ENCODE measurements around the gene SLC37A1. TPM values are rescaled to one million over a fixed set of nuclear protein-coding genes. Genes with fewer than 3 reads are reported as not detected.

SLC37A1 gene
- total RNA-seq, 1 experiment from 2014 or later = 4.9 TPM

- POLR2A ChIA-PET = no interaction called here
- peaks cover 19% of the 10 kb centered on the region for H3K9me3 Mint-ChIP-seq (ENCODE audit: unreplicated experiment)
- BruUV-seq (replicated peaks) = no TSS peak
These were observed 67.8 kb downstream of the SLC37A1 start for GRCh38 chr21:42581336-42581992.

GRCh38 chr21:42581993-42582786, 68.5 kb downstream of the SLC37A1 start:
- Mint-ChIP-seq H3K9me3 (ENCODE audit: unreplicated experiment) (peaks cover 12% of the 10 kb centered on the region), H3K27ac (ENCODE audit: low read depth, unreplicated experiment) (no peak overlapping the region), H3K36me3 (ENCODE audit: insufficient read depth, unreplicated experiment) (no peaks in the 10 kb centered on the region), H3K4me3 (ENCODE audit: unreplicated experiment) (no peak overlapping the region), H3K4me1 (ENCODE audit: insufficient read depth, unreplicated experiment) (no peaks in the 10 kb centered on the region), H3K27me3 (ENCODE audit: insufficient read depth, unreplicated experiment) (no peaks in the 10 kb centered on the region)
- DNase-seq (ENCODE audit: unreplicated experiment) = no peak
- ChIA-PET CTCF (interaction anchor here (1.5 kb wide), 1 partner anchor 11 kb away, joined by 8 read pairs; no protein-coding TSS in a partner anchor), POLR2A (interaction anchor here (1.2 kb wide), 1 partner anchor 18 kb away, joined by 3 read pairs; no protein-coding TSS in a partner anchor)
- no peak for TF ChIP-seq CTCF (IDR thresholded peaks at IDR 0.05; ENCODE audit: unreplicated experiment)
- intact Hi-C loops (cut with micrococcal nuclease) = no loop called here
- no TSS peak for BruUV-seq (replicated peaks)

More at GRCh38 chr21:42581336-42581992, 67.8 kb downstream of the SLC37A1 start:
- intact Hi-C loops (cut with micrococcal nuclease) = no loop called here
- CTCF ChIA-PET = no interaction called here
- DNase-seq (ENCODE audit: unreplicated experiment) = no peak
- Mint-ChIP-seq H3K27me3 (ENCODE audit: insufficient read depth, unreplicated experiment) (no peaks in the 10 kb centered on the region), H3K4me1 (ENCODE audit: insufficient read depth, unreplicated experiment) (no peaks in the 10 kb centered on the region), H3K4me3 (ENCODE audit: unreplicated experiment) (no peak overlapping the region), H3K36me3 (ENCODE audit: insufficient read depth, unreplicated experiment) (no peaks in the 10 kb centered on the region), H3K27ac (ENCODE audit: low read depth, unreplicated experiment) (no peak overlapping the region)
- no peak for TF ChIP-seq CTCF (IDR thresholded peaks at IDR 0.05; ENCODE audit: unreplicated experiment)

GRCh38 chr21:42582787-42583476, 69.3 kb downstream of the SLC37A1 start:
- no peak for DNase-seq (ENCODE audit: unreplicated experiment)
- TF ChIP-seq CTCF (IDR thresholded peaks at IDR 0.05; ENCODE audit: unreplicated experiment) = no peak
- no peaks in the 10 kb centered on the region for H3K36me3 Mint-ChIP-seq (ENCODE audit: insufficient read depth, unreplicated experiment)
- no peak overlapping the region for H3K4me3 Mint-ChIP-seq (ENCODE audit: unreplicated experiment)
- ChIA-PET CTCF (interaction anchor here (0.8 to 1.5 kb wide), 2 partner anchors 10 to 17 kb away, joined by 3 to 8 read pairs; no protein-coding TSS in a partner anchor), POLR2A (interaction anchor here (1.2 kb wide), 1 partner anchor 19 kb away, joined by 3 read pairs; no protein-coding TSS in a partner anchor)
- H3K9me3 Mint-ChIP-seq (ENCODE audit: unreplicated experiment) = peaks cover 4% of the 10 kb centered on the region
- no TSS peak for BruUV-seq (replicated peaks)
- intact Hi-C loops (cut with micrococcal nuclease) = no loop called here
- no peak overlapping the region for H3K27ac Mint-ChIP-seq (ENCODE audit: low read depth, unreplicated experiment)
- H3K4me1 Mint-ChIP-seq (ENCODE audit: insufficient read depth, unreplicated experiment) = no peaks in the 10 kb centered on the region
- H3K27me3 Mint-ChIP-seq (ENCODE audit: insufficient read depth, unreplicated experiment) = no peaks in the 10 kb centered on the region

All from MCF 10A (cell line).